Activated B cell treated with CpG ODN at 0.5 μM for 24 hours (primary cell): ENCODE data around the gene FOXP1. TPM values are rescaled to one million over a fixed set of nuclear protein-coding genes. Genes with fewer than 3 reads are reported as not detected.

ENCODE experiments used
- ATAC-seq: fragments of 200-7000 bp; cut with Tn5 transposase; one replicate; pipeline ENCODE4 v1.10.0; 2021; ENCODE audit warnings: low read depth, mild to moderate bottlenecking, moderate library complexity
- CTCF ChIA-PET: fragments of 350-600 bp; sonication (Branson Sonifier 250); formaldehyde crosslinking; loops from one replicate; lab custom pipeline; 2021; ENCODE audit warnings: antibody characterized with exemption; lab: Charles Lee
- POLR2A ChIA-PET: fragments of 350-600 bp; sonication (Branson Sonifier 250); formaldehyde crosslinking; loops from one replicate; lab custom pipeline; 2021; ENCODE audit warnings: antibody characterized with exemption; lab: Charles Lee
- DNase-seq: peaks from one replicate; pipeline ENCODE4 v3.0.0; 2022
- H3K27ac Mint-ChIP-seq: one replicate; pipeline ENCODE4 v1.8.0; 2020; ENCODE audit warnings: mixed read lengths
- H3K27me3 Mint-ChIP-seq: one replicate; pipeline ENCODE4 v1.8.0; 2021; ENCODE audit warnings: mixed read lengths
- H3K36me3 Mint-ChIP-seq: one replicate; pipeline ENCODE4 v1.8.0; 2021; ENCODE audit warnings: low read depth, mixed read lengths
- H3K4me1 Mint-ChIP-seq: one replicate; pipeline ENCODE4 v1.8.0; 2021; ENCODE audit warnings: mixed read lengths
- H3K4me3 Mint-ChIP-seq: one replicate; pipeline ENCODE4 v1.8.0; 2020; ENCODE audit warnings: mild to moderate bottlenecking, mixed read lengths
- H3K9me3 Mint-ChIP-seq: one replicate; pipeline ENCODE4 v1.8.0; 2020; ENCODE audit warnings: mixed read lengths
- CTCF ChIP-seq: fragments of 200-600 bp; IDR thresholded peaks from one replicate; pipeline ENCODE4 v1.8.0; 2022; ENCODE audit warnings: antibody characterized with exemption, mild to moderate bottlenecking
- intact Hi-C: fragments of 100-400 bp; cut with micrococcal nuclease; formaldehyde crosslinking; loops from one replicate; pipeline ENCODE4 v1.15.1; 2024
- total RNA-seq: library from RNA; stranded (reverse); gene quantifications from 2 replicates; pipeline ENCODE4 v1.2.3, GENCODE V29; 2022

FOXP1 gene
- total RNA-seq, 1 donor from 2014 or later, result 563 TPM

GRCh38 chr3:71153713-71154112 lies 429.8 kb downstream of the FOXP1 start:
- H3K27ac Mint-ChIP-seq, result no peak overlapping the region
- no peak overlapping the region for H3K4me3 Mint-ChIP-seq
- peaks cover 40% of the 10 kb centered on the region for H3K36me3 Mint-ChIP-seq
- DNase-seq, result no peak
- peaks cover 55% of the 10 kb centered on the region for H3K4me1 Mint-ChIP-seq
- ChIA-PET POLR2A (interaction anchor here (0.5 kb wide), 1 partner anchor 11 kb away, joined by 8 read pairs; no protein-coding TSS in a partner anchor), CTCF (no interaction called here)
- H3K9me3 Mint-ChIP-seq, result no peaks in the 10 kb centered on the region
- no peak for TF ChIP-seq CTCF
- H3K27me3 Mint-ChIP-seq, result no peaks in the 10 kb centered on the region
- no peak for ATAC-seq
- intact Hi-C loops, result loop anchor here (2.0 kb wide), 1 partner anchor 19 kb away; no protein-coding TSS in a partner anchor

- TF ChIP-seq CTCF, result no peak
- Mint-ChIP-seq H3K4me3 (no peak overlapping the region), H3K9me3 (no peaks in the 10 kb centered on the region), H3K4me1 (peaks cover 49% of the 10 kb centered on the region), H3K27me3 (no peaks in the 10 kb centered on the region), H3K27ac (no peak overlapping the region), H3K36me3 (peaks cover 38% of the 10 kb centered on the region)
- ChIA-PET CTCF (interaction anchor here (1.3 kb wide), 1 partner anchor 10 kb away, joined by 3 read pairs; no protein-coding TSS in a partner anchor), POLR2A (interaction anchor here (0.6 to 1.3 kb wide), 3 partner anchors 24 to 301 kb away, joined by 3 to 8 read pairs (median 4); no protein-coding TSS in a partner anchor)
- no peak for ATAC-seq
- intact Hi-C loops, result no loop called here
- no peak for DNase-seq
These were observed 430.6 kb downstream of the FOXP1 start for GRCh38 chr3:71152892-71153265.

GRCh38 chr3:71152039-71152891 lies 431.3 kb downstream of the FOXP1 start:
- H3K27me3 Mint-ChIP-seq, result no peaks in the 10 kb centered on the region
- H3K36me3 Mint-ChIP-seq, result peaks cover 40% of the 10 kb centered on the region
- DNase-seq, result no peak
- no peak for ATAC-seq
- H3K4me1 Mint-ChIP-seq, result peaks cover 43% of the 10 kb centered on the region
- H3K27ac Mint-ChIP-seq, result peak overlapping the region; percentile 56
- intact Hi-C loops, result no loop called here
- ChIA-PET CTCF (interaction anchor here (1.3 kb wide), 1 partner anchor 9 kb away, joined by 3 read pairs; no protein-coding TSS in a partner anchor), POLR2A (interaction anchor here (0.6 to 1.3 kb wide), 4 partner anchors 23 to 302 kb away, joined by 3 to 8 read pairs (median 4); no protein-coding TSS in a partner anchor)
- no peak overlapping the region for H3K4me3 Mint-ChIP-seq
- TF ChIP-seq CTCF, result no peak
- no peaks in the 10 kb centered on the region for H3K9me3 Mint-ChIP-seq

- ATAC-seq (peak; percentile 69), DNase-seq (no peak)
- H3K9me3 Mint-ChIP-seq, result no peaks in the 10 kb centered on the region
- no peaks in the 10 kb centered on the region for H3K27me3 Mint-ChIP-seq
- ChIA-PET POLR2A (interaction anchor here (1.0 to 1.3 kb wide), 2 partner anchors 19 to 432 kb away, joined by 3 to 5 read pairs; no protein-coding TSS in a partner anchor), CTCF (no interaction called here)
- H3K36me3 Mint-ChIP-seq, result peaks cover 36% of the 10 kb centered on the region
- peak overlapping the region; percentile 86 for H3K27ac Mint-ChIP-seq
- H3K4me1 Mint-ChIP-seq, result peaks cover 28% of the 10 kb centered on the region
- TF ChIP-seq CTCF, result no peak
- intact Hi-C loops, result loop anchor here (1.0 to 10.0 kb wide), 2 partner anchors 18 to 595 kb away; no protein-coding TSS in a partner anchor
- peak overlapping the region; percentile 52 for H3K4me3 Mint-ChIP-seq
These were observed 433.3 kb downstream of the FOXP1 start for GRCh38 chr3:71149959-71150954.
